SK-N-SH (cell line): ENCODE data around the gene INPP5A. TPM values are rescaled to one million over a fixed set of nuclear protein-coding genes. Genes with fewer than 3 reads are reported as not detected.

Experiments used
- CTCF ChIA-PET: fragments of 300-600, 350-600 bp; formaldehyde crosslinking; extraction: SDS; loops from one replicate; lab custom pipeline; 2021; lab: Yijun Ruan, JAX
- POLR2A ChIA-PET: fragments of 350-600 bp; sonication (Branson Sonifier 250); formaldehyde crosslinking; extraction: SDS; loops from one replicate; lab custom pipeline; 2020; ENCODE audit warnings: antibody characterized with exemption, inconsistent platforms; lab: Yijun Ruan, JAX
- DNase-seq: peaks from one replicate; pipeline ENCODE4 v3.0.0; 2012
- H2AFZ ChIP-seq: fragments of 200-600 bp; sonication (generic); 2 replicates; pipeline ENCODE4 v1.8.1; 2016; ENCODE audit warnings: antibody characterized with exemption, mild to moderate bottlenecking, low read depth
- H3F3A ChIP-seq: fragments of 200-600 bp; sonication (generic); replicated peaks from 2 replicates; pipeline ENCODE3; 2016; ENCODE audit warnings: antibody characterized with exemption, mild to moderate bottlenecking; ENCODE audit not compliant: insufficient read depth
- H3K27ac ChIP-seq, 2 experiments: fragments of 200-500 bp in 1 of 2; fragments of 200-600 bp in 1 of 2; sonication (Bioruptor generic) in 1 of 2; sonication (generic), shearing (Covaris generic) in 1 of 2; 2 replicates each; pipeline versions ENCODE4 v1.5.1 to v1.6.1; 2014 to 2016; ENCODE audit warnings: low read depth in 2 of 2, inconsistent platforms in 1 of 2, low read length in 1 of 2, mild to moderate bottlenecking in 1 of 2, mixed read lengths in 1 of 2
- H3K27me3 ChIP-seq: fragments of 200-600 bp; sonication (generic), shearing (Covaris generic); 2 replicates; pipeline ENCODE4 v1.6.1; 2016; ENCODE audit warnings: mixed run types; ENCODE audit not compliant: insufficient read depth
- H3K36me3 ChIP-seq, 2 experiments: fragments of 200-500 bp in 1 of 2; fragments of 200-600 bp in 1 of 2; sonication (Bioruptor generic) in 1 of 2; sonication (generic) in 1 of 2; replicated peaks in 1 of 2; 2 replicates each; pipeline versions ENCODE3 to v1.5.1; 2014 to 2016; ENCODE audit warnings: low read length in 1 of 2, mild to moderate bottlenecking in 1 of 2; ENCODE audit not compliant: insufficient read depth in 2 of 2, control insufficient read depth in 1 of 2
- H3K4me1 ChIP-seq, 2 experiments: fragments of 200-500 bp in 1 of 2; fragments of 200-600 bp in 1 of 2; sonication (Bioruptor generic) in 1 of 2; sonication (generic), shearing (Covaris generic) in 1 of 2; 2 replicates each; pipeline versions ENCODE4 v1.5.1 to v1.6.1; 2014 to 2016; ENCODE audit warnings: low read depth in 1 of 2, low read length in 1 of 2, mixed run types in 1 of 2; ENCODE audit not compliant: insufficient read depth in 2 of 2, control insufficient read depth in 1 of 2
- H3K4me2 ChIP-seq: fragments of 200-600 bp; sonication (generic), shearing (Covaris generic); 2 replicates; pipeline ENCODE4 v1.6.1; 2017; ENCODE audit warnings: mixed run types
- H3K4me3 ChIP-seq, 2 experiments: fragments of 200-500 bp in 1 of 2; fragments of 200-600 bp in 1 of 2; sonication (Bioruptor generic) in 1 of 2; sonication (generic), shearing (Covaris generic) in 1 of 2; 2 replicates each; pipeline versions ENCODE4 v1.5.1 to v1.8.1; 2014 to 2016; ENCODE audit warnings: low read depth in 2 of 2, inconsistent platforms in 1 of 2, low read length in 1 of 2, mild to moderate bottlenecking in 1 of 2, mixed read lengths in 1 of 2, moderate library complexity in 1 of 2
- H3K79me2 ChIP-seq: fragments of 200-600 bp; sonication (generic); 2 replicates; pipeline ENCODE4 v1.8.1; 2017; ENCODE audit warnings: mild to moderate bottlenecking; ENCODE audit not compliant: insufficient read depth
- H3K9ac ChIP-seq: fragments of 200-600 bp; sonication (generic); 2 replicates; pipeline ENCODE4 v1.6.1; 2017; ENCODE audit warnings: mixed run types
- H3K9me2 ChIP-seq: fragments of 200-600 bp; sonication (generic); 2 replicates; pipeline ENCODE4 v1.6.1; 2017; ENCODE audit warnings: mixed run types
- H3K9me3 ChIP-seq: fragments of 200-600 bp; sonication (generic); 2 replicates; pipeline ENCODE4 v1.6.1; 2017; ENCODE audit warnings: mixed run types, mild to moderate bottlenecking, moderate library complexity
- H4K20me1 ChIP-seq: fragments of 200-600 bp; sonication (generic); 2 replicates; pipeline ENCODE4 v1.6.1; 2017; ENCODE audit warnings: mild to moderate bottlenecking, mixed run types; ENCODE audit not compliant: insufficient read depth
- CHD2 ChIP-seq: fragments of 150-350 bp; IDR thresholded peaks from 2 replicates; pipeline ENCODE4 v1.6.1; 2018; ENCODE audit warnings: low read length; ENCODE audit not compliant: partially characterized antibody
- FOXM1 ChIP-seq: IDR thresholded peaks from 2 replicates; pipeline ENCODE4 v1.4.0; 2012; ENCODE audit warnings: low read depth, mild to moderate bottlenecking
- GATA2 ChIP-seq: sonication (generic); formaldehyde crosslinking; IDR thresholded peaks from 2 replicates; pipeline ENCODE4 v1.5.0; 2020; ENCODE audit warnings: mild to moderate bottlenecking, missing genetic modification reagents
- MXI1 ChIP-seq: IDR thresholded peaks from 2 replicates; pipeline ENCODE4 v1.6.1; 2012; ENCODE audit warnings: mild to moderate bottlenecking, low read depth, low read length, improper control_type of control experiment
- NRF1 ChIP-seq: IDR thresholded peaks from 2 replicates; pipeline ENCODE4 v1.6.1; 2012; ENCODE audit warnings: low read depth, mild to moderate bottlenecking, low read length
- RAD21 ChIP-seq: IDR thresholded peaks from 2 replicates; pipeline ENCODE4 v1.6.1; 2012; ENCODE audit warnings: mild to moderate bottlenecking, low read length
- RFX5 ChIP-seq: IDR thresholded peaks from 2 replicates; pipeline ENCODE4 v1.6.1; 2012; ENCODE audit warnings: mild to moderate bottlenecking, improper control_type of control experiment, low read length
- SMC3 ChIP-seq: IDR thresholded peaks from 2 replicates; pipeline ENCODE4 v1.6.1; 2012; ENCODE audit warnings: low read depth, low read length, improper control_type of control experiment
- TAF1 ChIP-seq: IDR thresholded peaks from 2 replicates; pipeline ENCODE4 v1.6.1; 2012; ENCODE audit warnings: low read depth, mild to moderate bottlenecking, low read length, moderate library complexity, borderline replicate concordance
- YY1 ChIP-seq: IDR thresholded peaks from 2 replicates; pipeline ENCODE4 v1.4.0; 2012; ENCODE audit warnings: low read depth, mild to moderate bottlenecking
- WGBS: methylation state at CpG from one replicate; pipeline ENCODE4 v1.1.6; 2017; ENCODE audit warnings: low lambda C conversion rate; 5-methylcytosine and 5-hydroxymethylcytosine counted together
- polyA plus RNA-seq, 3 experiments: library from polyadenylated mRNA; depleted of rRNA; stranded (reverse); fragments of >200 nt; gene quantifications; 2 replicates each; pipeline ENCODE4 v1.2.3, GENCODE V29; 2012
- TF ChIP-seq, protein P1 (sequence below): fragments of 150-350 bp; IDR thresholded peaks from 2 replicates; pipeline ENCODE4 v1.6.1; 2017; ENCODE audit warnings: antibody characterized with exemption, low read length, low read depth, borderline replicate concordance
- TF ChIP-seq, protein P2 (sequence below): IDR thresholded peaks from 2 replicates; pipeline ENCODE4 v1.4.0; 2012; ENCODE audit warnings: low read depth, borderline replicate concordance
- TF ChIP-seq, protein P3 (sequence below): fragments of 200-600 bp; sonication (generic); IDR thresholded peaks from 2 replicates; pipeline ENCODE4 v1.6.1; 2017; ENCODE audit warnings: antibody characterized with exemption, mild to moderate bottlenecking, moderate library complexity
- TF ChIP-seq, protein P4 (sequence below): IDR thresholded peaks from 2 replicates; pipeline ENCODE4 v1.4.0; 2012; ENCODE audit warnings: low read depth, borderline replicate concordance

Gene INPP5A
- polyA plus RNA-seq, 1 of the 3 experiments (the other 2 are of a cell fraction) = 12.0 TPM

DNA sequence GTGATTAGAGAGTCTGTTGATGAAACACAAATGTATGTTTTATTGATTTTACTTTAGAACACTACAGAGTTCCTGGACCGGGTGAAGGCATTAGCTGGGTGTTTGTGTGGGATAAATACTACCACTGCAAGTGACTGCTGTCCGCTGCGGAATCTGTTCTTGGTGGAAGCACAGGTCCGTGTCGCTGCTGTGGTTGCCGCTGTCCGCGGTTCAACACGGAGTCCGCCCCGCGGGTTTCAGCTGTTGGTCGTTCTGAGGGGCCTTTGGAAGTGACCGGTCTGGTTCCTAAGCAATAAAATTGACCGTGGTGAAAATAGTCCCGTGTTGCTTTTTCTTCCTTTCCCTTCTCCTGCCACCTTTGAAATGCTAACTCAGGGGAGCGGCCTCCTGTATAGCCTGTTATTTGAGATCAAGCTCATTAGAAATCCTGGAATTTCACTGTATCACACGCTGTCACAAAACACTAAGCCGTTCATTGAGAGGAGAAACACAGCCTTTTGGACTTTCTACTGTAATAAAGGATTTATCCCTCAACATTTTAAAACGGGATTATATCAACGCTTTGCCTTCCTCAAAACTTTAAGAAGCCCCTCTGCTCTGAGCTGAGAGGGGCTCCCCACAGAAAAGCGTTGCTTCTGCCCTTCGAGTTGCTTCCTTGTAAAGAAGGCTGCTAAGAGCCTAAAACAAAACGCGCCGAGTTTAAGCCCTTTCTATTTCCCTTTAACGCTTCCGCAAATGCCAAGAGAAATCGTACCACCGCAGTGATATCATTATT, 245.8 kb downstream of the INPP5A start (continued):
- TF ChIP-seq, protein P1, sequence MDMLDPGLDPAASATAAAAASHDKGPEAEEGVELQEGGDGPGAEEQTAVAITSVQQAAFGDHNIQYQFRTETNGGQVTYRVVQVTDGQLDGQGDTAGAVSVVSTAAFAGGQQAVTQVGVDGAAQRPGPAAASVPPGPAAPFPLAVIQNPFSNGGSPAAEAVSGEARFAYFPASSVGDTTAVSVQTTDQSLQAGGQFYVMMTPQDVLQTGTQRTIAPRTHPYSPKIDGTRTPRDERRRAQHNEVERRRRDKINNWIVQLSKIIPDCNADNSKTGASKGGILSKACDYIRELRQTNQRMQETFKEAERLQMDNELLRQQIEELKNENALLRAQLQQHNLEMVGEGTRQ = no peak
- TF ChIP-seq, protein P2, sequence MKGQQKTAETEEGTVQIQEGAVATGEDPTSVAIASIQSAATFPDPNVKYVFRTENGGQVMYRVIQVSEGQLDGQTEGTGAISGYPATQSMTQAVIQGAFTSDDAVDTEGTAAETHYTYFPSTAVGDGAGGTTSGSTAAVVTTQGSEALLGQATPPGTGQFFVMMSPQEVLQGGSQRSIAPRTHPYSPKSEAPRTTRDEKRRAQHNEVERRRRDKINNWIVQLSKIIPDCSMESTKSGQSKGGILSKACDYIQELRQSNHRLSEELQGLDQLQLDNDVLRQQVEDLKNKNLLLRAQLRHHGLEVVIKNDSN = no peak

DNA sequence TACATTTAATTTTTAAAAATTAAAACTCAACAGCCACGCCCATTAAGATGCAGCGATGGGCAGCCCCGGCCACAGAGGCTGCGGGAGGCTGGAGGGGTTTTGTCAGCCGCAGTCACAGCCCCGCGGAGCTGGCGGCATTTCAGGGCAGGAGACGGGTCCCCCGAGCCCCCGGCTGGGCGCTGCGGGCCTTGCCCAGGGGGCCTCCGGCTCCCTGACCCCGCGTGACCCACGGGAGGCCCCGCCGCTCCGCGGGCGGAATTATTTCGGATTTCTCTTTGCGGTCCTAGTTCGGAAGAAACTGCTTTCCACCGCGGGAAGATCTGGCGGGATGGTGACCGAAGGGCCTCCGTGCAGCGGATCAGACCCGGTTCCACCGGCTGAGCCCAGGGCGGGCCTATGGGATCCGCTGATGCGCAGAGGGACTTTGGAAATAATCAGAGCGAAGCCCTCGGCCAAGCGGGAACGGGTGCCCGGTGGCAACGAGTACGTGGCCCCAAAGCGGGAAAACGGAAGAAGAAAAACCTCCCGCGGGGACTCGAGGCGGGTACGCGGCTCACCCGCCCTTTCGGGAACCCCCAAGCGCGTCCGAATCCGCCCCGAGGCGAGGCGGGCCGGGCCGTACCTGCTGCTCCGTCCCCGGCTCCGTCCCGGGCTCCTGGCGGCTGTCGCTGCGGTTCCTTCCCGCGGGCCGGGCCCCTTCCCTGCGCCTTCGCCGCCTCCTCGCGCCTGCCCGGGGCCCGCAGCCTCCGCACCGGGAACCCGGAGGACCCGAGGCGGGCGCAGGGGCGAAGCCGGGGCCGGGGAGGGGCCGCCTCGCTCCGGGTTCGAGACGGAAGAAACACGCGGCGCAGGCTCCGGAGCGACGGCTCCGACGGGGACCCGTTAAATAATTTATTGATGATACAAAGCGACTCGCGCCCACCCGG, 246.6 kb downstream of the INPP5A start:
- no peaks in the 10 kb centered on the region for H3K4me1 ChIP-seq
- CTCF ChIA-PET = interaction anchor here (2.2 kb wide), 1 partner anchor 130 kb away, joined by 7 read pairs; no protein-coding TSS in a partner anchor
- no peak for DNase-seq
- H4K20me1 ChIP-seq = 0 out of 2 replicates have a peak, but pooled peaks cover 4% of the 10 kb centered on the region
- no peak overlapping the region for H2AFZ ChIP-seq
- TF ChIP-seq MXI1 = no peak
- no peak for TF ChIP-seq RAD21
- TF ChIP-seq, protein P2 = no peak
- TF ChIP-seq TAF1 = no peak
- no peak for TF ChIP-seq GATA2 (CRISPR knock-in tag)
- TF ChIP-seq FOXM1 = no peak
- no peak for TF ChIP-seq YY1
- no peak for TF ChIP-seq RFX5
- no peak for TF ChIP-seq NRF1
- TF ChIP-seq, protein P3, sequence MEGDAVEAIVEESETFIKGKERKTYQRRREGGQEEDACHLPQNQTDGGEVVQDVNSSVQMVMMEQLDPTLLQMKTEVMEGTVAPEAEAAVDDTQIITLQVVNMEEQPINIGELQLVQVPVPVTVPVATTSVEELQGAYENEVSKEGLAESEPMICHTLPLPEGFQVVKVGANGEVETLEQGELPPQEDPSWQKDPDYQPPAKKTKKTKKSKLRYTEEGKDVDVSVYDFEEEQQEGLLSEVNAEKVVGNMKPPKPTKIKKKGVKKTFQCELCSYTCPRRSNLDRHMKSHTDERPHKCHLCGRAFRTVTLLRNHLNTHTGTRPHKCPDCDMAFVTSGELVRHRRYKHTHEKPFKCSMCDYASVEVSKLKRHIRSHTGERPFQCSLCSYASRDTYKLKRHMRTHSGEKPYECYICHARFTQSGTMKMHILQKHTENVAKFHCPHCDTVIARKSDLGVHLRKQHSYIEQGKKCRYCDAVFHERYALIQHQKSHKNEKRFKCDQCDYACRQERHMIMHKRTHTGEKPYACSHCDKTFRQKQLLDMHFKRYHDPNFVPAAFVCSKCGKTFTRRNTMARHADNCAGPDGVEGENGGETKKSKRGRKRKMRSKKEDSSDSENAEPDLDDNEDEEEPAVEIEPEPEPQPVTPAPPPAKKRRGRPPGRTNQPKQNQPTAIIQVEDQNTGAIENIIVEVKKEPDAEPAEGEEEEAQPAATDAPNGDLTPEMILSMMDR = no peak
- no peak for TF ChIP-seq CHD2
- TF ChIP-seq, protein P4, sequence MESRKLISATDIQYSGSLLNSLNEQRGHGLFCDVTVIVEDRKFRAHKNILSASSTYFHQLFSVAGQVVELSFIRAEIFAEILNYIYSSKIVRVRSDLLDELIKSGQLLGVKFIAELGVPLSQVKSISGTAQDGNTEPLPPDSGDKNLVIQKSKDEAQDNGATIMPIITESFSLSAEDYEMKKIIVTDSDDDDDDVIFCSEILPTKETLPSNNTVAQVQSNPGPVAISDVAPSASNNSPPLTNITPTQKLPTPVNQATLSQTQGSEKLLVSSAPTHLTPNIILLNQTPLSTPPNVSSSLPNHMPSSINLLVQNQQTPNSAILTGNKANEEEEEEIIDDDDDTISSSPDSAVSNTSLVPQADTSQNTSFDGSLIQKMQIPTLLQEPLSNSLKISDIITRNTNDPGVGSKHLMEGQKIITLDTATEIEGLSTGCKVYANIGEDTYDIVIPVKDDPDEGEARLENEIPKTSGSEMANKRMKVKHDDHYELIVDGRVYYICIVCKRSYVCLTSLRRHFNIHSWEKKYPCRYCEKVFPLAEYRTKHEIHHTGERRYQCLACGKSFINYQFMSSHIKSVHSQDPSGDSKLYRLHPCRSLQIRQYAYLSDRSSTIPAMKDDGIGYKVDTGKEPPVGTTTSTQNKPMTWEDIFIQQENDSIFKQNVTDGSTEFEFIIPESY = no peak
- no peak for TF ChIP-seq SMC3
- H3K9ac ChIP-seq = no peak overlapping the region
- H3K79me2 ChIP-seq = no peaks in the 10 kb centered on the region
- H3K9me3 ChIP-seq = no peaks in the 10 kb centered on the region
- POLR2A ChIA-PET = no interaction called here
- H3K9me2 ChIP-seq = no peaks in the 10 kb centered on the region
- no peaks in the 10 kb centered on the region for H3K36me3 ChIP-seq
- H3K4me3 ChIP-seq = no peak overlapping the region
- H3K27ac ChIP-seq = no peak overlapping the region
- no peaks in the 10 kb centered on the region for H3F3A ChIP-seq
- no peak overlapping the region for H3K4me2 ChIP-seq
- peaks cover 28% of the 10 kb centered on the region for H3K27me3 ChIP-seq
- 80% methylated on average over 80 of the region's 106 CpGs for WGBS
